Kidney epithelial cell (primary cell): Measurements from ENCODE around the gene REXO4. TPM values are rescaled to one million over a fixed set of nuclear protein-coding genes. Genes with fewer than 3 reads are reported as not detected.

Source experiments
- DNase-seq: peaks from one replicate; pipeline ENCODE4 v3.0.0-alpha.2; 2010; ENCODE audit warnings: low read depth
- H3K27me3 ChIP-seq: 2 replicates; pipeline ENCODE4 v1.6.0; 2011; ENCODE audit warnings: low read length; ENCODE audit not compliant: control insufficient read depth, insufficient read depth
- H3K36me3 ChIP-seq: 2 replicates; pipeline ENCODE4 v1.5.1; 2011; ENCODE audit warnings: low read length; ENCODE audit not compliant: control insufficient read depth, insufficient read depth
- H3K4me3 ChIP-seq: 2 replicates; pipeline ENCODE4 v1.5.1; 2011; ENCODE audit warnings: low read depth, mild to moderate bottlenecking, control low read depth, low read length
- CTCF ChIP-seq: IDR thresholded peaks from 2 replicates; pipeline ENCODE4 v1.5.1; 2011; ENCODE audit warnings: mild to moderate bottlenecking, moderate library complexity, low read length, control low read depth, inconsistent platforms; ENCODE audit not compliant: insufficient read depth, poor library complexity, severe bottlenecking
- total RNA-seq: library from RNA; depleted of rRNA; stranded (reverse); fragments of >200 nt; gene quantifications from 2 replicates; pipeline ENCODE4 v1.2.3, GENCODE V29; 2015

The REXO4 gene
- total RNA-seq, 1 donor from 2014 or later, result 23.1 TPM

DNA sequence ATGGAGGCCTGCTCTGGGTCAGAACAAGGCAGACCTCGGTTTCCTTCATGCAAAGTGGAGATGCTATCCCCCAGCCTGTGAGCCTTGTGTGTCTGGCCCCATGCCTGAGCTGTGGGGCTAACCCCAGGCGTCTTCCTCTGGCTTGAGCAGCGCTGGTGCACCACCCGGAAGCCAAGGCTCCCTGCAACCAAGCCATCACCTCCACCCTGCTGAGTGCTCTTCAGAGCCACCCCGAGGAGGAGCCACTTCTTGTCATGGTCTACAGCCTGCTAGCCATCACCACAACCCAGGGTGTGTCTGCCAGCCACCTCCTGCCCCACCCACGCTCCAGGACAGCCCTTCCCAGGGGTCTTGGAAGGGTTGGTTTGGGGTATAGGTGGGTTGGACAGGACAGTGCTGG lies 16.2 kb downstream of the REXO4 start:
- no peak for TF ChIP-seq CTCF
- peaks cover 13% of the 10 kb centered on the region for H3K27me3 ChIP-seq
- H3K4me3 ChIP-seq, result no peak overlapping the region
- DNase-seq, result no peak
- peaks cover 1% of the 10 kb centered on the region for H3K36me3 ChIP-seq

DNA sequence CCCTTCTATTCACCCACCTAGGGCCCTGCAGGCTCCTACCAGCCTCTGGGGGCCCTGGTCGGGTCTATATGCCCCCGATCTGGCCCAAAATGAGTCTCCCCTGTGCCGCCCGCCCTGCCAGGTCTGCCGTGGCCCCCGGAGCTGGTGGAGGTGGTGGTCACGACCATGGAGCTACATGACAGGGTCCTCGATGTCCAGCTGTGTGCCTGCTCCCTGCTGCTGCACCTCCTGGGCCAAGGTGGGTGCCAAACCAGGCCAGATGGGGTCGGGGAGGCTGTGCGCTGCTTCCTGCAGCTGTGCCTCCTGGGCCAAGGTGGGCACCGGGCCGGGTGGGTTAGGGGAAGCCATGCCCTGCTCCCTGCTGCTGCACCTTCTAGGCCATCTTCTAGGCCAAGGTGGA lies 17.5 kb downstream of the REXO4 start:
- Histone ChIP-seq H3K27me3 (peaks cover 21% of the 10 kb centered on the region), H3K36me3 (no peaks in the 10 kb centered on the region), H3K4me3 (no peak overlapping the region)
- DNase-seq, result no peak
- no peak for TF ChIP-seq CTCF

DNA sequence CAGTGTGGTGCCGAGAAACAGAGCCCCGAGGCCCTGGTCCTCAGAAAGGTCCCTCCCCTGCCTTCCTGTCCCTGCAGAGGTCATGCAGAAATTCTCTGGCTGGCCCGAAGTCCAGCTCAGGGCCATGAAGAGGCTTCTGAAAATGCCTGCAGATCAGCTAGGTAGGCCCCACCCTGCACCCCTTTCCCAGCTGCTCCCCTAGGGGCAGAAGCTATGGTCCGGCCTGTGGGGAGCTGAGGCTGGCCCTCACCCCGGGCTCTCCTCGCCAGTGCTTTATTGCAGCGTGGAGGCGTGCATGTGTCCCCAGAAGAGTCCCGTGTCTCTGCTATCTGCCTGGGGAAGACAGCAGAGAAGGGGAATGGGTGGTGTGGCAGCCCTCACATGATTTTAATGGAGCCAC lies 19.9 kb downstream of the REXO4 start:
- Histone ChIP-seq H3K27me3 (peaks cover 40% of the 10 kb centered on the region), H3K4me3 (no peak overlapping the region), H3K36me3 (no peaks in the 10 kb centered on the region)
- no peak for TF ChIP-seq CTCF
- DNase-seq, result no peak

GRCh38 chr9:133397370-133397769 lies 20.4 kb downstream of the REXO4 start:
- Histone ChIP-seq H3K36me3 (no peaks in the 10 kb centered on the region), H3K4me3 (no peak overlapping the region), H3K27me3 (peaks cover 40% of the 10 kb centered on the region)
- TF ChIP-seq CTCF, result no peak
- no peak for DNase-seq

DNA sequence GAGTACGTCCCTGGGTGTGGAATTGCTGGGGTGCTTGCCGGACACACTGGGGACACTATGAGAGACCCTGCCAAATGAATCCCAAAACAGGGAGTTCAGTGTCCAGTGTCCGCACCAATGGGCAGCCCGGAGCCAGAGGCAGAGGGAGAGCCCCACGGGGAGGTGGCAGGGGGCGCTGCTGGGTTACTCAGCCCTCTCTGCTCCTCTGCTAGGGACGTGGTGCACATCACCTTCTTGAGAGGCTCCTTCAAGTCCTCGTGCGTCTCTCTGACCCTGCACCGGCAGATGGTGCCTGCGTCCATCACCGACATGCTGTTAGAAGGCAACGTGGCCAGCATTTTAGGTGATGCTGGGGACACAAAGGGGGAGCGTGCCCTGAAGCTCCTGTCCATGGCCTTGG lies 20.9 kb downstream of the REXO4 start:
- Histone ChIP-seq H3K27me3 (peaks cover 40% of the 10 kb centered on the region), H3K36me3 (no peaks in the 10 kb centered on the region), H3K4me3 (no peak overlapping the region)
- peak; percentile 39 for TF ChIP-seq CTCF
- DNase-seq, result no peak

GRCh38 chr9:133394687-133395271 lies 23.0 kb downstream of the REXO4 start:
- H3K36me3 ChIP-seq, result no peaks in the 10 kb centered on the region
- DNase-seq, result no peak
- no peak overlapping the region for H3K4me3 ChIP-seq
- no peak for TF ChIP-seq CTCF
- H3K27me3 ChIP-seq, result peaks cover 45% of the 10 kb centered on the region
